ENCODE data around the gene MTREX.

DNA sequence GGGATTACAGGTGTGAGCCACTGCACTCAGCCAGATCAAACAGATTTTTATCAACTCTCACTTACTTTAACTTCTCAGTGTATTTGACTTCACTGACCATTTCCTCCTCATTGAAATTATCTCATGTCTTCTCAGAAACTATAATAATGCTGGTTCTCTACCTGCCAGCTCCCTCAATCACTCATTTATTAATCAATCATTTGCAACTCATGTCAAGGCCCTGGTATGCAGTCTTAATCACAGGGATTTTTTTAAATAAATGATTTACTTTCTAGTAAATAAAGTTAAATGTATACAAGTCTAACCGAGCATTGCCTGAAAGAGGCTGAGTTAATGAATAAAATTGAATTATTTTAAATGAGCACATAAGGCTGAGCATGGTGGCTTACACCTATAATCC, 163.7 kb downstream of the MTREX start:
- TF ChIP-seq EZH2 (IDR thresholded peaks at IDR 0.05; ENCODE audit: low read depth, low read length, severe bottlenecking) (no peak), CEBPB (IDR thresholded peaks at IDR 0.05; ENCODE audit: low read depth, low read length) (no peak)
- TF ChIP-seq, protein P1, sequence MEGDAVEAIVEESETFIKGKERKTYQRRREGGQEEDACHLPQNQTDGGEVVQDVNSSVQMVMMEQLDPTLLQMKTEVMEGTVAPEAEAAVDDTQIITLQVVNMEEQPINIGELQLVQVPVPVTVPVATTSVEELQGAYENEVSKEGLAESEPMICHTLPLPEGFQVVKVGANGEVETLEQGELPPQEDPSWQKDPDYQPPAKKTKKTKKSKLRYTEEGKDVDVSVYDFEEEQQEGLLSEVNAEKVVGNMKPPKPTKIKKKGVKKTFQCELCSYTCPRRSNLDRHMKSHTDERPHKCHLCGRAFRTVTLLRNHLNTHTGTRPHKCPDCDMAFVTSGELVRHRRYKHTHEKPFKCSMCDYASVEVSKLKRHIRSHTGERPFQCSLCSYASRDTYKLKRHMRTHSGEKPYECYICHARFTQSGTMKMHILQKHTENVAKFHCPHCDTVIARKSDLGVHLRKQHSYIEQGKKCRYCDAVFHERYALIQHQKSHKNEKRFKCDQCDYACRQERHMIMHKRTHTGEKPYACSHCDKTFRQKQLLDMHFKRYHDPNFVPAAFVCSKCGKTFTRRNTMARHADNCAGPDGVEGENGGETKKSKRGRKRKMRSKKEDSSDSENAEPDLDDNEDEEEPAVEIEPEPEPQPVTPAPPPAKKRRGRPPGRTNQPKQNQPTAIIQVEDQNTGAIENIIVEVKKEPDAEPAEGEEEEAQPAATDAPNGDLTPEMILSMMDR (IDR thresholded peaks at IDR 0.05; ENCODE audit: control extremely low read depth in 1 of 3, insufficient read depth in 1 of 3, low read depth in 1 of 3, low read length in 3 of 3) = no peak
